Activated CD4-positive, CD25-positive, alpha-beta regulatory T cell treated with anti-CD3 and anti-CD28 coated beads, Interleukin-2, amount 50 U/mL, for 16 hours (primary cell): ENCODE measurements around the gene NIPA2.
"Not testable (repeated sequence)": the region's sequence is repeated elsewhere in the genome, so short reads cannot be mapped to it uniquely, and the experiment has no call there.

Experiments
- DNase-seq: peaks from one replicate; pipeline ENCODE4 v3.0.0-alpha.2; 2020; ENCODE audit warnings: low read depth, low spot score

Gene NIPA2

DNA sequence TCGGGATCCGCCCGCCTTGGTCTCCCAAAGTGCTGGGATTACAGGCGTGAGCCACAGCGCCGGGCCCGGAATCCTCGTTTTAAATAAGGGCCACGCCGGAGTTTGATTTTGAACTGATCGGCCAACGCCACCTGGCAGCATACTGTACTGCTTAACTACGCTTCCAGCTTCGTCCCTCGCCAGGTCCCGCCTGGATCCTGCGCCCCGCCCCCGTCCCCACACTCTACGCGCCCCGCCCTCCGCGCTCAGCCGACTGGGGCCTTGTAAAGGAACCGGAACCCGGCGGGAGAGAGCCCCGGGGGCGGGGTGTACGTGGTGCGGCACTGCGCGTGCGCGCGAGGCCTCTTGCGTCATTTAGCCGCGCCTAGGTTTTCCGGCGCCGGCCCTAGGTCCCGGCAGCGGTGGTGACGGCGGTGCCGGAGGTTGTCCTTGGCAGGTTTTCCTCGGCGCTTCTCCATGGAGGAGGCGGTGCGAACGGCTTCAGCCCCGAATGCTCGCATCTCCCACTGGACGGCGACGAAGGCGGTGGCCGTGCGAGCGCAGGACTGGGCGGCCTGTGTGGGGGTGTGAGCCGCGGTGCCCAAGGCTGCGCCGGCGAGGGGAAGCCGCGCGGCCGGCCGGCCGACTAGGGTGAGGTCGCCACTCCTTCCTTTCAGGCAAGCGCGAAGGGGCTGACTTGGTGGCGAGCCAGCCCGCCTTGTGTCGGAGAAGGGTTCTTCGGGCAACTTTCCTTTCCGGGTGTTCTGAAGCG, at the start of gene NIPA2:
Gene NIPA2, plus strand, starts transcription at position 375 of the 751 bp plus-strand sequence. CDS start 13,066 bp downstream, outside the sequence.
- DNase-seq: peak; percentile 95

DNA sequence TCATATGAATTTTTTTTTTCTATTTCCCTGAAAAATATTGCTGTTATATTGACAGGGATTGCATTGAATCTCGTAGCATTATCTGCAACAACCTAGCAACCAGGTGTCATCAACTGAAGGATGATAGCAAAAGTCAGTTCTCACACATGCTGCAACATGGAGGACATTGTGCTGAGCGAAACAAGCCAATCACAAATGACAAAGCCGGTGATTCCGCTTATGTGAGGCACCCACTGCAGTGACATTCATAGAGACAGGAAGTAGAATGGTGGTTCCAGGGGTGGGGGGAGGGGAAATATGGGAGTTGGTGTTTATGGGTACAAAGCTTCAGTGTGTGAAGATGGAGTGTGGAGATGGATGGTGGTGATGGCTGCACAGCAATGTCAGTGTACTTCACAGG, 44.4 kb upstream of the NIPA2 start:
- no peak for DNase-seq

DNA sequence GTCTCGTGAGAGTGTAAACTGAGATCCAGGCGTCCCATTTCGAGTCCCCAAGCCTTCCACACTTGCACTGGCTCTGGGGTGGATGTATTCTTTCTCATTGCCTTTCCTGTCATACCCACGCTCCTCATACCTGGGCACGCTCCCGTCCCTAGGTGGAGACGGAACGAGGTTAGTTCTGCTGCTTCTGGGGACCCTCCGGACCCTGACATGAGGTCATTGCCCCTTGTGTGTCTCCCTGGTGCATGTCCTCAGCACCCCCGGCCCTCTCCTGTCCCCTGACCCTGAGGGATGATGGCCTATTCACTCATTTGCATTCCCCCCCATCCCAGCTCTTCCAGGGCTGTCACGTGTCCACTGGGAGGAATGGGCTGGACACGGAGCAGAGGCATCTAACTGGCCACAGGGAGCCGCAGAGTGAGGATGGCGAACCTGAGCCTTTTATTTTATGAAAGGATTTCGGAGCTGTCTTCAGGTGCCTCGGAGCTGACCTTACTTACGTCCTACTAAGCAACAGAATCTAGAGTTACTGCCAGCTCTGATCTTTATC, 43.8 kb upstream of the NIPA2 start:
- DNase-seq: no peak

DNA sequence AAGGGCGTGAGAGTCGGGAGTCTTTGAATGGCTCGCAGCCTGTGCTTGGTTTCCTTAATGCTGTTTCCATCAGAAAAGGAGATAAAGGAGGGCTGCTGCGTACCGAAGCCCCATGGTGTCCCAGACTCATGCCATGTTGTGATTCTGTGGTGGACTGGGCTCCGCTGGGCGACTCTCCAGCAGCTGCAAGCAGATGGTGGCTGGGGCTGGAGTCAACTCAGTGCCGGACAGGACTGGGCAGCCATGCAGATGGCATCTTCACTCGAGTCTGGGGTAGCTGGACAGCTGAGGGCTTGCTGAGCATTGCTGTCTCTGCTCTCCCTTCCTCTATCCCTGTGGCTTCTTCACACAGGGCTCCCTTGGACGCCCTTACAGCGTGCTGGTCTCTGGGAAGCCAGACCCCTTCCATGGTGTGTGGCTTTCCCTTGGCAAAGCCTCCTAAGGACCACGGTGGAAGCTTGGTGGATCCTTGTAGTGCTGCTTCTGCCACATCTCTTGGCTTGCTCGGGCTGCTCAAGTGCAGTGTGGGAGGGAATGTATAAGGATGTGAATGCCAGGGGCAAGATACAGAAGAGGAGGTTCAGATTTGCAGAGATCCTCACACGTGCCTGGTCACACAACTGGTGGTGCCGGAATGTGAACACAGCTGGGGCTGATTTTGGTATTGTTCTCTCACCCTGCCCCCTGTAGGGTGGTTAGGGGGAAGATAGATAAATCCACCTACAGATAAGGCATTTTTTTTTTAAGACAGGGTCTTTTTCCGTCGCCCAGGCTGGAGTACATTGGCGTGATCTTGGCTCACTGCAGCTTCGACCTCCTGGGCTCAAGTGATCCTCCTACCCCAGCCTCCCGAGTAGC, 43.0 kb upstream of the NIPA2 start:
- DNase-seq: no peak

- DNase-seq: no peak
Observed at GRCh38 chr15:22796079-22796478, 42.4 kb upstream of the NIPA2 start.

GRCh38 chr15:22799902-22800301, 38.6 kb upstream of the NIPA2 start:
- DNase-seq: no peak

- DNase-seq: not testable (repeated sequence)
Observed at GRCh38 chr15:22803006-22803405, 35.5 kb upstream of the NIPA2 start.

DNA sequence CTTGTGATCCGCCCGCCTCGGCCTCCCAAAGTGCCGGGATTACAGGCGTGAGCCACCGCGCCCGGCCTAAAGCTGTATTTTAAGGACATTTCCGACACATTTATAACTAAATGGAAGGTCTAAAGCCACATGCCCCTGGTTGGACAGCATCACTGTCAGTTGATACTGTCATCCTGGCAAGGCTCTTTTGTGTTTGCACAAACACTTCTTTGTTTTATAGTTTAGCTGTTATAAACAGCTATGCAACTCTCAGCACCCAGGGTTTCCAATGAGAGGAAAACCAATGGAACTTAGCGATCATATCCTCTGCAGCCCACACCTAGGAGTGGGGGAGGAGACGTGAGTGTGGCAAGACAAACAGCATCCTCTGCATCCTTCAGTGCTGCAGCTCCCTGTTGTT, 32.3 kb upstream of the NIPA2 start:
- DNase-seq: no peak

- no peak for DNase-seq
Observed at GRCh38 chr15:22806664-22807063, 31.8 kb upstream of the NIPA2 start.

DNA sequence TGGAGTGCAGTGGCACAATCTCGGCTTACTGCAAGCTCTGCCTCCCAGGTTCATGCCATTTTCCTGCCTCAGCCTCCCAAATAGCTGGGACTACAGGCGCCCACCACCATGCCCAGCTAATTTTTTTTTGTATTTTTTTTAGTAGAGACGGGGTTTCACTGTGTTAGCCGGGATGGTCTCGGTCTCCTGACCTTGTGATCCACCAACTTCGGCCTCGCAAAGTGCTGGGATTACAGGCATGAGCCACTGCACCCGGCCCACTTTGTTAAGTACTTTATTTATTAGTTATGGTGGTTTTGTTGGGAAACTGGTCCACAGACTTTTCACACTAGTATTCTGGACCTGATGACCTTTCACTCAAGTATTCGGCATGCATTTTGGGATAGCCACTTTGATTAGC, 30.6 kb upstream of the NIPA2 start:
- DNase-seq: not testable (repeated sequence)

- no peak for DNase-seq
Observed at GRCh38 chr15:22808240-22808639, 30.2 kb upstream of the NIPA2 start.

DNA sequence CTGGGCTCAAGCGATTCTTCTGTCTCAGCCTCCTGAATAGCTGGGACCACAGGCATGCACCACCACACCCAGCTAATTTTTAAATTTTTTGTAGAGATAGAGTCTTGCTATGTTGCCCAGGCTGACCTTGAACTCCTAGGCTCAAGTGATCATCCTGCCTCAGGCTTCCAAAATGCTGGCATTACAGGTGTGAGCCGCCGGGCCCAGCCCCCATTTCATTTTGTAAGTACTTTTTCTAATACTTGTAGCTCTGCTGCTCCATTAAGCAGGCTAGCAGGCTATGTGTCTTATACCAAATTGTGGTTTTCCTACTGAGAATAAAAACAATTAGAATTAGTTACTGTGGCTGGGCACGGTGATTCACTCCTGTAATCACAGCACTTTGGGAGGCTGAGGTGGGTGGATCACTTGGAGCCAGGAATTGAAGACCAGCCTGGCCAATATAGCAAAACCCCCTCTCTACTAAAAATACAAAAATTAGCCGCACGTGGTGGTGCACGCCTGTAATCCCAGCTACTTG, 29.6 kb upstream of the NIPA2 start:
- no peak for DNase-seq

DNA sequence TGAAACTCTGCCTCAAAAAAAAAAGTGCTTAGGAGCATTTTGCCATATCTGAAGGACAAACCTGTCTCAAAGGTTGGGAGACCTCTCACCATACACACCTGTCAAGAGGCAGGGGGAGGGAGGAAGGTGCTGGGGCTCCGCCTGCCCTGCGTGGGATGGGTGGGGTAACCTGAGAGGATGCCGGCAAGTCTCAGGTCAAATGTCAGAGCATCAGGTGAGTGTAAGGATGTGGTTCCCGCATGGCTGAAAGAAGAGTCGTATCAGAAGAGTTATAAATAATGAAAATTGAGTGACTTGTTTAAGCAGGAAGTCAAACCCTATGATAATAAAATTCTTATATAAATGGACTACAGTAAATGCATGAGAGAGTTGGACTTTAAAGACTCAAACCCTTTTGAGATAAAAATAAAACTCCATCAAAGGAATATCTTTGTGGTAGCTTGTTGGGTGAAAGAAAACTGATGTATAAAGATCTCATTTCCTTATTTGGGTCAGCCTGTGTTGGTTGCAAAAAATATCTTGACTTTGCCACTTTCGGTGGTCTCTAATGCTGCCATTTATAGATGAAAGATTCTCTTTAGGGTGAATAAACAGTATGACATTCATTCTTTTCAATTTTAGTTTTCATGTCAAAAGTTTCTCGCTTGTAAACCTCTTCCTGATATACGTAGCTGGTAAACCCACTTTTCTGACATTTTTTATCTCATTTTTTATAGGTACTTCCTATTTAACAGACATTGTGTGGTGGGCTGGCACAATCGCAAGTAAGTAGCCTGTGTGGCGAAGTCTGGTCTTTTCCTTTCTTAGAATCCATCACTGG, 28.2 kb upstream of the NIPA2 start:
- DNase-seq: no peak

DNA sequence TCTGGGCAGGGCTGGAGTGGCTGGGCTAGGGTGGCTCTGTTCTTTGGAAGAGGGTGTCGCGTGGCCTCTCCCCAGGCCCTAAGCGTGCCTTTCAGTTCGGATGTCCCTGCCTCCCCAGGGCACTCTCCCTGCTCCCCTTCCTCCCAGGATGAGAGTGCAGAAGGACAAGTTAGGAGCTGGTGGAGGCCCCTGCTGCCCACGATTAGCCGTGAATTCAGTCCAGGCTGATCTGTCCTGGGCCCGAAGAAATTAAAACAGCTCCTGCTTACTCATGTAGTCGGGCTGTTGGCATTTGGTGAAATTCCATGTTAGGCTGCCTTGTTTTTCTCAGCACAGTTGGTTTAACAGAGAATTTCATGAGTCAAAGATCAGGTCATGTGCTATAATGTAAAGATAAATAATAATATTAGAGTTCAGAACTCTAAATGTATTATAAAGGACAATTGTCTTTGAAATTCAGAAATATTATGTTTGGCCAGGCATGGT, 27.6 kb upstream of the NIPA2 start:
- no peak for DNase-seq

- no peak for DNase-seq
Observed at GRCh38 chr15:22811640-22812039, 26.8 kb upstream of the NIPA2 start.

DNA sequence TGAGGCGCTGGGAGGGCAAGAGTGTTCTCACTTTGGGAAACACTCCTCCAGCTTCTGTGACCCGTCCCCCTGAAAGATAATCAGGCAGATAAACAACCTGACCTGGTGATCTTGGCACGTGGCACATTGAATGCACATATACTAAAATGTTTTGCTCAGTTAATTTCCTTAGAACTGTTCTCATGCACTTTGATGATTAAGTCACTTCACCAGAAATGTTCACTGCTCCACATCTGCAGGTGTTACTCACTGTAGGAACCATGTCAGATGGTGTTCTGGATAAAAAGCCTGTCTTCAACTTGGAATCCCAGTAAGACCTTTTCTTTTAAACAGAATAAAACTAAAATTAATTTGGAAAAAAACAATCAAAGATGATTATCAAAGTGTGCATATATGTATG, 24.6 kb upstream of the NIPA2 start:
- no peak for DNase-seq

DNA sequence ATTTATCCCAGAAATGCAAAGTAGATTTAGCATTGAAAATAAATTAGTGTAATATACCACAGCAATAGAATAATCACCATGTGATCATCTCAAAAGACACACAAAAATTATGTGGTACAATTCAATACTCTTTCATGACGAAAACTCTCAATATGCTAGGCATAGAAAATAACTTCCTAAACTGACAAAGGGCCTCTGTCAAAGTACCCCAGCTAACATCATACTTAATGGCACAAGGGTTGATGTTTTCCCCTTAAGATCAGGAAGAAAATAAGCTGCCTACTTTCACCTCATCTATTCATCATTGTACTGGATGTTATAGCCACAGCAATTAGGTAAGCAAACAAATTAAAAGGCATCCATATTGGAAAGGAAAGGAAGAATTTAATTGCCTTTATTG, 22.7 kb upstream of the NIPA2 start:
- no peak for DNase-seq

- DNase-seq: no peak
Observed at GRCh38 chr15:22819651-22820050, 18.8 kb upstream of the NIPA2 start.

DNA sequence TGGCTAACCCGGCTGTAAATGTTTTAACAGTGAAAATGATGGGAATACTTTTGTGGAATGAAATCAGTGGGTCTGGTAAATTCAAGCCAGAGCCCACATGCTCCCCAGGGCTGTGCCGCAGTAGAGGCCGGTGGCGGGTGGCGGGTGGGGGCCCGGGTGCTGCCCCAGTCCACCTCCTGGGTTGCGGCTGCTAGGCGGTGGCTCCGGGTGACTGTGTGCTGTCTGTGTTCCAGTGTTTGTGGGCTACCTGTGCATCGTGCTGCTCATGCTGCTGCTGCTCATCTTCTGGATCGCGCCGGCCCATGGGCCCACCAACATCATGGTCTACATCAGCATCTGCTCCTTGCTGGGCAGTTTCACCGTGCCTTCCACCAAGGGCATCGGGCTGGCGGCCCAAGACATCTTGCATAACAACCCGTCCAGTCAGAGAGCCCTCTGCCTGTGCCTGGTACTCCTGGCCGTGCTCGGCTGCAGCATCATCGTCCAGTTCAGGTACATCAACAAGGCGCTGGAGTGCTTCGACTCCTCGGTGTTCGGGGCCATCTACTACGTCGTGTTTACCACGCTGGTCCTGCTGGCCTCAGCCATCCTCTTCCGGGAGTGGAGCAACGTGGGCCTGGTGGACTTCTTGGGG, 14.9 kb upstream of the NIPA2 start:
- no peak for DNase-seq

GRCh38 chr15:22827125-22827524, 11.3 kb upstream of the NIPA2 start:
- no peak for DNase-seq

DNA sequence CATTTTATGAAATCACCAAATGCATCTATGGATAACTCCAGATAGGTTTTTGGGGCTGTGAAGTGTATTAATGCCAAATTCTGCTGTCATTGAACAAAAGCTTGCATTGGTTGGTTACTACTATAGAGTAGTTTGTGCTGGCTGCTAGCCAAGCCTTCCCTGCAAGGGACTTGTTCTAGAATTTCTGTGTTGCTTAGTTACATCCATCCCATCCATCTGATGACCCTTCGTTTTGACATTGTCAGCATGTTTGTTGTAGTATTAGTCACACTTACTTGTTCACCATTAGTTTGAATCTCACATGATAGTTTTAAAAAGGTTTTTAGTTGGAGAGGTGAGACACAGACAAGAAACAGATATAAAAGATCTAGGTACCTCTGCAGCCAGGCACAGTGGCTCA, 7.0 kb upstream of the NIPA2 start:
- DNase-seq: no peak
